ENCODE data around the gene SLC9A9.
"Not testable (repeated sequence)": the region's sequence is repeated elsewhere in the genome, so short reads cannot be mapped to it uniquely, and the experiment has no call there.

SLC9A9 gene

DNA sequence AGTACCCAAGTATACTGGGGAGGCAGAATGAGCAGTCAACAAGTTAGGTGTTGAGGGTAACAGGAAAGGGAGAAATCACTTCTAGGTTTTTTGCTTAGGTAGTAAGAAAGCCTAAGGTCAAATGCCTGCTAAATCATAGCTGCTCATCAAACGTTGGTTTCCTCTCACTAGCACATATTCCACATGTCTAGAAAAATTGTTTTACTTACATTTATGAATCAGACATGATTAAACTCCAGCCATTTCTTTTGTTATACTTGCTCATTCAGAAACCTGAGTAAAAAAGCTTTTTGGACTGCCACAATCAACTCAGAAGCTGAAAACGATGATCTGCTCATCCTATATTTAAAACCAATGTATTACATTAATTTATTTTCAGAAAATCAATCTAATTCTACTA, 40.2 kb downstream of the SLC9A9 start:
- no peak for DNase-seq

DNA sequence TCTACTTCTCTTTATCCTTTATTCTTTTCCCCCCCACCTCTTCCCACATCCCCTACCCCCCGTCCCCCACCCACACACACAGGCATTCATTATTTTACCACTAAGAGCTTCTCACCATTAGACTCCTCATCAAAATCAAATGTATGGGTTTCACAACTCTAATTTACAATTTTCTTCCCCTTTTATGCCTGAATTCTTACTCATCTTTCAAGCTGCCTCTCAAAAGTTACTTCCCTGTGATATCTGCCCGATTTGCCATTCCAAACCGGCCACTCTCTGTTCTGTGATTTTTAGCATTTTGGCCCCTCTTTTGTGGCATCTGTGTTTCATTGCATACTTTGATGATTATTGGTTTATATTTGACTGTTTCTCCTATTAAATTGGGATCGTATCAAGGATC, 42.2 kb downstream of the SLC9A9 start:
- no peak for DNase-seq

DNA sequence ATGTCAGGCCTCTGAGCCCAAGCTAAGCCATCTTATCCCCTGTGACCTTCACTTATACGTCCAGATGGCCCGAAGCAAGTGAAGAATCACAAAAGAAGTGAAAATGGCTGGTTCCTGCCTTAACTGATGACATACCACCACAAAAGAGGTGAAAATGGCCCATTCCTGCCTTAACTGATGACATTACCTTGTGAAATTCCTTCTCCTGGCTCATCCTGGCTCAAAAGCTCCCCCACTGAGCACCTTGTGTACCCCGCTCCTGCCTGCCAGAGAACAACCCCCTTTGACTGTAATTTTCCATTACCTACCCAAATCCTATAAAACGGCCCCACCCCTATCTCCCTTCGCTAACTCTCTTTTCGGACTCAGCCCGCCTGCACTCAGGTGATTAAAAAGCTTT, 42.8 kb downstream of the SLC9A9 start:
- not testable (repeated sequence) for DNase-seq

DNA sequence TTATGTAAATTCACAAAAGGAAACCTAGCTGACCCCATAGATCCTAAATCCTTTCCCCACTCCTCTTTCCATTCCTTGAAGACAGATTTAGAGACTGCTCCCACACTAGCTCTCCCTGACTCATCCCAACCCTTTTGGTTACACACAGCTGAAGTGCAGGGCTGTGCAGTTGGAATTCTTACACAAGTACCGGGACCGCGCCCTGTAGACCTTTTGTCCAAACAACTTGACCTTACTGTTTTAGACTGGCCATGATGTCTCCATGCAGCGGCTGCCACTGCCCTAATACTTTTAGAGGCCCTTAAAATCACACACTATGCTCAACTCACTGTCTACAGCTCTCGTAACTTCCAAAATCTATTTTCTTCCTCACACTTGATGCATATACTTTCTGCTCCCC, 47.2 kb downstream of the SLC9A9 start:
- not testable (repeated sequence) for DNase-seq

DNA sequence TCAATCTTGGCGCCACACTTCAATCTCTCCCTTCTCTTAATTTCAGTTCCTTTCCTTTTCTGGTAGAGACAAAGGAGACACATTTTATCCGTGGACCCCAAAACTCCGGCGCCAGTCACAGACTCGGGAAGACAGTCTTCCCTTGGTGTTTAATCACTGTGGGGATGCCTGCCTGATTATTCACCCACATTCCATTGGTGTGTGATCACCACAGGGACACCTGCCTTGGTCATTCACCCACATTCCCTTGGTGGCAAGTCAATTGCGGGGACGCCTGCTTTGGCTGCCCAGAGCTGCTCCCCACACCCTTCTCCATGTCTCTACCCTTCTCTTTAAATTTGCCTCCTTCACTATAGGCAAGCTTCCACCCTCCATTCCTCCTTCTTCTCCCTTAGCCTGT, 50.1 kb downstream of the SLC9A9 start:
- not testable (repeated sequence) for DNase-seq

DNA sequence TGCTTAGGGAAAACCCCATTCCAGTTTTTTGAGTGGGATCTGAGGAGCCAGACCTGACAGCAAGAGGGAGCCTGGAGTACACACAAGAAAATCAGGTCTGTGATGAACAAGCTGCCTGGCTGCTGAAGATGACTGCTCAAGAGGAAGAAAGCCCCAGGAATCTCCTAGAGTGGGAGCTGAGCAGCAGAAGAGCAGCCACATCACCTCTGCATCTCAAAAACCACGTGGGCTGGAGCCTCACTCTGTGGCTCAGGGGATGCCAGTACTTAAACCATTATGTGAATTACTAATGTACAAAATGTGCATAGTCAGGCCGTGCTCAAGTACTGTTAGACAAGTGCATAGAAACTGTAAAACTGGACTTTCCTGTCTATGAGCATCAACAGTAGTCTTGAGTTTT, 52.4 kb downstream of the SLC9A9 start:
- no peak for DNase-seq

DNA sequence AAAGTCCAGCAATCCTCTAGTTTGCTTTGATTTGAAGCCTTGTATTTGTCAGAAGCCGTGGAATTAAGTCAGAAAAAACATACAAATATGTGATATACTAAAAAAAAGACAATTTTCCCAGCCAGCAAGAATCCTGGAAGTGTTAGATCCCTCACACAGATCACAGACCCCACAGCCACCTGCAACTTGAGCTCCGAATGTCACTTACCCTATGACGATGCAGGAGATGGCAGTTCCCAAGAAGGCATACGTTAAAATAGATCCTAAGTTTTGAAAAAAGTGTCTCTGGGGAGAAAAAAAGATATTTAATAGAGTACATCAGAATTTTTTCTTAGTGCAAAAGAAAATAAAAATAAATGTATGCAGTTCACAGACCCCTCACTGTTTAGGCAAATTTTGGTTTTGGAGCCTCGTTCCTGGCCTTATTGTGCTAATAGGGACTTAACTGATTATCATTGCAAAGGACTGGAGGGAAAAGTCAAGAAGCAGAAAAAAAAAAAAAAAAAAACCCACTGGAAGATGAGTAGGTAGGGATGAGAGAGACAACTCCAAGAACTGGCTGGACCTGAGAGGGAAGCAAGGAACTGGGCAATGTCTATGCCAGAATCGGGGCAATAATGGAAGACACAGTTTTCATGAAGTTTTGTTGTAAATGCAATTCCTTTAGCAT, 53.3 kb downstream of the SLC9A9 start:
- no peak for DNase-seq

DNA sequence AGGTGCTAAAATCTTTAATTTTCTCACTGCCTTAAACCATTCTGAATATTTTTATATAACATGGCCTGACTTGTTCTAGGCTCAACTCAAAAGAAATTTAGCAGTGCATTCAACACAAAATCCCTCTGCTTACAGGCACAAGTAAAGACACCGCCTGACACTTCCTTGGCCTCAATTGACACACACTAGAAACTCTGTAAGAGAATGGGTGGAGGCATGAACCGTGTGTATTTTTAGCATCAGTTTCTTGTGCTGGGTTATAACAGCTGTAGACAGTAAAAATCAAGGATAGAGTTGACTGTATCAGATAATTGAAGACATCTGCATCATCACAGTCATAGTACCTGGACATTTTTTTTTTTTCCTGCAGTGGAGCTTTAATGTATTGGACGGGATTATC, 54.3 kb downstream of the SLC9A9 start:
- no peak for DNase-seq

DNA sequence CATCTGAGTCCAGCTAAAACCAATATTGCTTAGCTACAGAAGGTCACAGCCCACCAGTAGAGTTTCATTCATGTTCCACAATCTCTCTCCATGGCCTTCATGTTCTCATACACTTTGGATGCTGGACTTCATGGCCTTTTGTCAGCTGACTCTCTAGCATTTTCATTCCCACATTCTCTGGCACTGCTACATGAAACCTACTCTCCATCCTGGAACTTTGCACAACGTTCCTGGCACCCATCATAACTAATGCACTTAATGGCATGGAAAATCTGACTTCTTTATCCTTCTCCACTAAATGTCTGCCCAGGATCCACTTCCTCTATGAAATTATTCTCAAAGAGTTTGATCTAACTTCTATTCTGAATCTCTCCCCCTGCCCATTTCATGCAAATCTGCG, 56.9 kb downstream of the SLC9A9 start:
- DNase-seq, result no peak

DNA sequence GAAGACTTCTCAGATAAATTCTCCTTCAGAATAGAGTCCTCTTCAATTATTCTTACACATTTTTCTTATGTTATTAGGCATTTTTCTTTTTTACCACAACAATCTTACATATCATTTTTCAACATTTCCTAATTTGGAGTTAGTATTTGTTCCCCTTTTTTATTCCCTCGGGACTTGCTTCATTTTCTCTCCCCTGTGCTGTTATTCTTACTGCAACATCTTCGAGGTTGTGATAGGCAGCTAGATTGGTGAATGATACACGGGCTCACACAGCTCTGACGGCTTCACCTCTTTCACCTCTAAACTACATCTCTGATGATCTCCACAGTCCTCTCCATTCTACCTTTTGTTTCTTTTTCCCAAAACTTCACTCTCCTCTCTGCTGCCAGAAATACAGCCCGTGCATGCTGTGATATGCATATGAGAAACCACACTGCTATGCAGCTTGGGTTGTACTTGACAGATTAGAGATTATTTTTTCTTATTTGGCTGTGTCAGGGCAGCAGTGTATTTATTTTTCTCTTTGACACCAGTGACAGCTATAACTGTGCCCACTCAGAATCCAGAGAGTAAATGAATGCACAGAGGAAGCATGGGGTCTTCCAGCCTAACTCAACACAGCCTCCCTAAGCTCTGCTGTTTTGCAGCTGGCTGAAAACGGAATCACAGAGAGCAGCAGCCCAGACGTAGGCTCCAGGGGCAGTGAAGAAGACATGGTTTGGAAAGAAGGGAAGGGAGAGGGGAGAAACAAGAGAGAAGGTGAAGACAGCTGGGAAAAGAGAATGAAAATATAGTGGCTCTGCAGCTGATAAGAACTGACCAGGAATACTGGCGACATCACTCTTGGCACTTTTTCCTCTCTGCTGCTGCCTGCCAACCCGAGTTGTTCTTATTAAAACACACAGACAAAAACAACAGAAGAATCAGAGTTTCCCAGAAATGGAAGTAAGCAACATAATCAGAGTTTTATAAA, 61.8 kb downstream of the SLC9A9 start:
- no peak for DNase-seq

DNA sequence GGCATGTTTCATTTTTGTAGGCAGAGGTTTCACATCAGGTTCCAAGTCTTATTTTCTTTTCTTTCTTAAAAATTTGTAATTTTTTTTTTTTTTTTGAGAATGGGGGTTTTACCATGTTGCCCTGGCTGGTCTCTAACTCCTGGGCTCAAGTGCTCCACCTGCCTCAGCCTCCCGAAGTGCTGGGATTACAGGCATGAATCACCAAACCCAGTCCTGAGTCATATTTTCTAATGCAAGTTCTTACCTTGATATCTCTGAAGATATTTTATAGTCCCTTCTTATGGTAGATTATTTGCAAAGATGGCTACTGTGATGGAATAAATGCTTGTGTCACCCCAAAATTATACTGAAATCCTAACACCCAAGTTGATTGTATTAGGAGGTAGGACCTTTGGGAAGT, 63.8 kb downstream of the SLC9A9 start:
- DNase-seq, result no peak

DNA sequence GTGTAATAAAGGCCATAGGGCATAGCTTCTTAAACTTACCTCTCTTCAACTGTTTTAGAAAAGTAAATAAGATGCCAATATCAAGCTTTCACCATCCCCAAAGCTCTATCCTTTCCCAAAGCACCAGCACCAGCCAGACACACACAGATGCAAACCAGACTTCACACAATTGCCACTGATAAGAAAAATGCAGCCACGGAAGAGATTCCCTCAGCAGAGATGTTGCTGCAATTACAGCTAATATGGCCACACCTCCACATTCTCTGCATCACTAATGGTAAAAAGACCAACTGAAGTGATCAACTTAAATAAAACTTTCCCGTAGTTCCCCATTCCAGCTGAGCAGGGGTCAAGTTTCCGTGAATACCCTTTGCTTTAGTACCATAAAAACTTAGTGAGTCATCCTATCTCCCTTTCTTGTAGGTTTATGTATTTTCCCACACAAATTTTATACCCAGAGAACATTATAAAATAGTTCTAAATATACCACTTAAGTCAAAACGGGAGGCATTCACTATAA, 64.4 kb downstream of the SLC9A9 start:
- DNase-seq, result no peak

DNA sequence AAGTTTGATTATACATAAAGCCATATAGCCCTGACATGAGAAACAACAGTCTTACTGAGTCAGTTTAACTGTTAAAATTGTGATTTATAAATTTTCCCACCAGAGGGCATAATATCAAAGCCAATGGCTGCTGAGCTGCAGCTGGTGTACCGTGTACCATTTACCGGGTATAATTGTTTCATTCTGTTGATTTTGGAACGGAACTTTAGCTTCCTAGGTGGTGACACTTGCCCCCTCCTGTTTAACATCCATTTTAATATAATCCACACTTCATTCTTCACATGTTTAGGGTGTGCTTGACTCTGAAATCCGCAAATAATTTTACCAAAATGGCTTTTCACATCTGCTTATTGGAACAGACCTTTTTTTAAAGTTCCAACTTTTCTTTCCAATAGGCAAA, 72.8 kb downstream of the SLC9A9 start:
- DNase-seq, result no peak

DNA sequence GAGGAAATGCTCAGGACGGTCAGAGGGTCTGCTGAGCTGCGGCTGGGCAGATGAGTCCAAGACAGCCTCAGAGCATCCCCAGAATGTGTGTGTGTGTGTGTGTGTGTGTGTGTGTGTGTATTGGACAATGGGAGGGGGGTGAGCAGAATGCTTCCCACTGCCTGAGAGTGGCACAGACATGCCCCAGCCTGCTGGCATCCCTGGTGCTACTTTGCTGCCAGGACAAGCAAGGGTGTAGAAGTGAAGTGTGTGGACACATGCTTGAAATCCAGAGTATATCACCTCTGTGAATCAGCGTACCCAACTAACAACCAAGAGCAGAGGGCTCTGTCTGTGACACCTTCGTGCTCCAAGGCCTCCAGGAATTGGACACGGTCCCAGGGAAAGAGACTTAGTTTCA, 76.3 kb downstream of the SLC9A9 start:
- DNase-seq, result no peak

DNA sequence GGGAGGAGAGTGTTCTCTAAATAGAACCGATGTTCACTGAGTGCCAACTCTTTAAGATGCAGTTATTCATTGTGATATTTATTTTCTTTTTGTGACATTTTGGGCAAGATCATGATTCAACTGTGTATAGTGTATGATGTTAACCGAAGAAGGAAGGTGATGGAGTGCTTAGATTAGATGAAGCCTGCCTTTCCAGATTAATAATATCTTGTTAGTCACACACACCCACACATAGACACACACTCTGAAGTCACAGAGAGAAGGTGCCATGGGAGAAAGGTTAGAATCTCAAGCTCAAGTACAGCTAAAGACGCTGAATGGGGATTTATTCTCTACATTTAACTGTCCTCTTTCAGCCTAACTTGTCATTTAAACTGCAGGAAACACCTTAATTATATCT, 77.0 kb downstream of the SLC9A9 start:
- no peak for DNase-seq

DNA sequence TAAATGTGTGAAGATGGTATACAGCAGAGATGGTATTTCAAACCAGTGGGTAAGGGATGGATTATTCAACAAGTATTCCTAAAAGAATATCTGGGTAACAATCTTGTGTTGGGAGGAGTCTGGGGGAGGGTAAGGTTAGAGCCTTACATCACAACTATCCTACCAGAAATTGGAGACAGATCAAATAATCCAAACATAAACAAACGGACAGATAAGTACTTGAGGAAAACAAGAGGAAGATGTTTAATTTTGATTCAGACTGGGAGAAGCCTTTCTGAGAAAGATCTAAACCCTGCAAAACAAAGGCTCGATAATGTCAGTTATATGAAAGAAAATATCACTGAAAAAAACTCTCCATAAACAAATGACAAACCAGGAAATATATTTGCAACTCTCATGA, 77.9 kb downstream of the SLC9A9 start:
- no peak for DNase-seq

DNA sequence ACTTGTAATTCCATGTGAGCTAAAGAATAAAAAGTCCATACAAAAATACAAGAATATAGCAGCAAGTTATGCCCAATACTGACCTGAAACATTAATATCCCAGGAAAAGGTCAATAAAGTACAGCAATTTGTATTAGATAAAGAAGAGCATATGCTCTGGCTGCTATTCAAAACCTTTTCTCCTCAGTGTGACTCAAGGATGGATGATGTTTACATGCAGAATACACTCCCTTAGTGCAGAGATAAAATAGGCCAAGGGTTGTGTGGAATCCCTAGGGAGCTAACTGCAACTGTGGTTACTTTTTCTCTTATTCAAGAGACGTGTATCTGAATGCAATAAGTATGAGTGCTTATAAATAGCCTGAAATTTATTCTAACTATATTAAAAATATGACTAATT, 78.7 kb downstream of the SLC9A9 start:
- no peak for DNase-seq

DNA sequence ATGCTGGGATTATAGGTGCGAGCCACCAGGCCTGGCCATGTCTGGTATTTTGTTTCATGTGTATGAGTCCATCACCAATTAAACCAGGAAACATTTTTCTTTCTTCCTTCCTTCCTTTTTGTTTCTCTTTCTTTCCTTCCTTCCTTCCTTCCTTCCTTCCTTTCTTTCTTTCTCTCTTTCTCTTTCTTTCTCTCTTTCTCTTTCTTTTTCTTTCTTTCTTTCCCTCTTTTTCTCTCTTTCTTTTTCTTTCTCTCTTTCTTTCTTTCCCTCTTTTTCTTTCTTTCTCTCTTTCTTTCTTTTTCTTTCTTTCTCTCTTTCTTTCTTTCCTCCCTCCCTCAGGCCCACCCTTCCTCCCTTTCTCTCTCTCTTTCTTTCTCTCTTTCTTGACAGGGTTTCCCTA, 83.4 kb downstream of the SLC9A9 start:
- DNase-seq, result no peak

DNA sequence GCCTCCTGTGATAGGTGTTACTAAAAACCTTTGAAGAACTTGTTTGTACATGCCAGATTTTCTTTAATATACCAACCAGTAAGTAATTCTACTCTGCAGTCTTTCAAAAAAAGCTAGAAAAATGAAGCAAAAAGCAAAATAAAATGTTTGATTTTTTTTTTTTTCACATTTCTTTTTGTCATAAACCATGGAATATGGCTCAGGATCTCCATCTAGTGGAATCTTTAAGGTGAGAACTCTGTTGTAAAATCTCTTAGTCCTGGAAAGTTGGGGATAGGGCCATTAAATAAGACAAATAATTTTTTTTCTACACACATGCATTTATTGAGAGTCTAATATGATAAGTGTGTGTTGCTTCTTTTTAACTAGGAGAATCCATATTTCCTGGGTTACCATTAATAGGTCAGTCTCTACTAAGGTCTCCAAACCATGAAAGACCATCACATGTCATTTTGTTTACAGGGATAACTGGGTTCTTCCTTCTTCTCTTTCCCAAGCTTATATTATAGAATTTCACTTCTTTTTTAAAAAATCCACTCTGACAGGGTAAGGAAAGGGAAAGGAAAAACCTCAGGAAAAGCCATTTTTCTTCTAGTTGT, 84.6 kb downstream of the SLC9A9 start:
- no peak for DNase-seq

DNA sequence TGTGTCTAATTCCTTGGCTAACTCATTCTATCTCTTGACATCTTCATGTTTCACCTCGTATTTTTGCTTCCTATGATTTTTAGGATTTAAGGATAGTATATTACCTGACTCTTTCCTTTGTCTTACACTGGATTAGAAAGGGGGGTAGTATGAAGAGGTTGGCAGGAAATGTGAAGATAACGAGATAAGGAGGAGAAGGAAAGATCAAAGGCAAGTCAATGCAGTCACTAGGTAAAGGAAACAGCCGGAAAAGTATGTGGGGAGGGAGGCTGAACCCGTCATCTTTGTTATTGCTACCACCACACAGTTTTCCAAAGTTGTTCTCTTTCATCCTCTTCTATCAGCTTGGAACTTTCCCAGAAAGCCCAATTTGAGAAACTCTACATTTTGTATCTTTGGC, 90.6 kb downstream of the SLC9A9 start:
- no peak for DNase-seq

DNA sequence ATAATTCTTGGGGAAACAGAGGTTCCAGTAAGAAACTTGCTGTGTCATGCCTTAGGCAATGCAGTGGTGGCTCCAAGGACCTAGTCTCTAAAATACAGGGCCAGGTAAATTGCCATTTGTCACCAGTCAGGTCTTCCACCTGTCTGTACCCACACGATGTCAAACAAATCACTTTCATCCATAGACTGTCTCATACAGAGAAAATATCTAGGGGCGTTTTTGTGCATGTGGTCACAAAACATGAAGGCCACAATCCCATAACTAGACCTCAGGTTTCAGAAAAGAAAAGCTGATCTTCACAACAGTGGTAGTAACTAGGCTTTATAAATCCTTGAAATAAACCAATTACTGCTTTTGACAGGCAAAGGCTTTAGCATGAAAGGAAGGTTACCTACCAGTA, 92.3 kb downstream of the SLC9A9 start:
- no peak for DNase-seq

DNA sequence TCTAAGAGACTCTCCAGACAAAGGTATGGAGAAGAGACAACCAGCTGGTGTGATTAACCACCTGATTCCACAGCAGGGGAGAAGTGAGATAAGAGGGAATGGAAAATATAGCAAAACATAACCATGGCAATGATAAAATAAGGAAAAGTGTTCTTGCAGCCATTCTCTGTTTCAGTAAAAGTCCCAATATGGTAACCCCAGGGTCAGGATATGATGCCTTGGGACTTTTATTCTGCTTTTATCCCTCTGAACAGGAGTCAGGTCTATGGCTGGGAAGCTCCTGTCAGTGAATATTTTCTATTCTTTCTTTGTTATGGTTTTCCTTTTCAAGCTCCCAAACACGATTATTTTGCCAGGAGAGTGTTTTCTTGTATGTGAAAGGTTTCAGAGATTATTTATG, 94.2 kb downstream of the SLC9A9 start:
- DNase-seq, result no peak

DNA sequence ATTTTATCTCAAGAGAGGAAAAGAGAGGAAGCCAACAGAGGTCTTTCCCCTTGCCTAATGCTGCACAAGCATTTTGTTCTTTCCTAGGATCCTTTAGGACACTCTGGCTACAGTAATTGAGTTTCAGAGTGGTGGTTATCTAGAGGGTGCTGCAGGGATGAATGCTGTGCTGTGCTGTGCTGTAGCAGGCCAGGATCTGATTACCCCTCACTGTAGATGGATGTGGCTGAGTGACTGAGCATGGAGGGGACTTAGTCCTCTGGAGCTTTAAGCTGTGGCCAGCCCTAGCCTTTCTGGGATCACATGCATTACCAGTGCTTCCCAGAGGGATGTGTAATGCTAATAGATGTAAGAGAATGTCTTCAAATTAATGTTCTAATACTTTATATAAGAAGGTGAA, 94.8 kb downstream of the SLC9A9 start:
- DNase-seq, result no peak

DNA sequence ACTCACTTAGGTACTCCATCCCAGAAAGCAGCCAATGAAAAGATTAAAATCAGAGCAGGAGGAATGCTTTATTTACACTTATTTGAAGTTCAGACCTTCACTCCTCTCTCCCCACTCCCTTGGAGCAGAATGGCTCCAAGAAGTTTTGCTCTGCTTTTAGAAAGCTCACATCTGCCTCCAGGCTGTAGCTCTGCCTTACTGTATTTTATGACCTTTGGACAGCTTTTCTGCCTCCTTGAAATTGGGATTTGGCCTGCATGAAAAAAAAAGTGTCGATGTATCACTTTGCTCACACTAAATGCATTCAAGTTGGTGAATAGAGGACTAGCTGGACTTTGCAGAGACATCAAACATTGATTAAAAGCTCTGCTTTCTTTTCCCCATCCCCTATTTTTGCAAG, 95.3 kb downstream of the SLC9A9 start:
- DNase-seq, result no peak

Measured in stimulated activated CD4-positive, alpha-beta T cell treated with anti-CD3 and anti-CD28 coated beads, Interleukin-4, amount 100 ng/mL, for 24 hours (primary cell).